Activated T-cell treated with anti-CD3 and anti-CD28 coated beads for 24 hours (primary cell): Measurements from ENCODE around the gene PTH.

Experiments
- DNase-seq: peaks from one replicate; pipeline ENCODE4 v3.0.0-alpha.2; 2020; ENCODE audit warnings: low read depth

PTH gene

DNA sequence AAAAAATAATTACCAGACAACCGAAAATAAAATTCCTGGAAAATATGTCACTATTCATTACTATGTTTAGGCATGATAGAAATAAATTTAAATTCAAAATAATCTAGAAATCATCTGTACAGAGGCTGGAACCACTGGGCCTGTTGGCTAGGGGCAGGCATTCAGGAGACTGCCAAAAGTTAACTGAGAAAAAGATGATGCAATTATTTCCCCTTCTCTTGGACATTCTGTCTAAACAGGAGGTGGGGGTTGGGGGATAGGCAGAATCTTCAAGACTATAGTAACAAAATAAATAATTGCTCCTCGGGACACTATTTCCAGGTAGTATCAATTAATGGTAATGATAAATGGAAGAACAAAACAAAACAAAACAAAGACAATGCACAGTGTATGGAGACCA, 46.9 kb downstream of the PTH start:
- no peak for DNase-seq

GRCh38 chr11:13446444-13446843, 49.4 kb downstream of the PTH start:
- DNase-seq, result no peak

- DNase-seq, result no peak
Measured at GRCh38 chr11:13445588-13445987, 50.2 kb downstream of the PTH start.
